Karpas-422 (cell line): Measurements from ENCODE around the gene CA10. TPM values are rescaled to one million over a fixed set of nuclear protein-coding genes. Genes with fewer than 3 reads are reported as not detected.

Experiments used
- DNase-seq: peaks from one replicate; pipeline ENCODE4 v3.0.0-alpha.2; 2015
- H2AFZ ChIP-seq: fragments of 200-600 bp; sonication (generic); 2 replicates; pipeline ENCODE4 v1.6.1; 2014; ENCODE audit warnings: antibody characterized with exemption, low read length, mixed read lengths
- H3K27ac ChIP-seq: fragments of 200-600 bp; sonication (generic); 2 replicates; pipeline ENCODE4 v1.5.1; 2014; ENCODE audit warnings: mild to moderate bottlenecking, low read length, moderate library complexity
- H3K27me3 ChIP-seq: fragments of 200-600 bp; sonication (generic); 2 replicates; pipeline ENCODE4 v1.6.1; 2014; ENCODE audit warnings: low read length, mixed read lengths
- H3K36me3 ChIP-seq: fragments of 200-600 bp; sonication (generic); 2 replicates; pipeline ENCODE4 v1.6.1; 2014; ENCODE audit warnings: low read length, mixed read lengths; ENCODE audit not compliant: insufficient read depth
- H3K4me1 ChIP-seq: fragments of 200-600 bp; sonication (generic); 2 replicates; pipeline ENCODE4 v1.6.1; 2014; ENCODE audit warnings: mild to moderate bottlenecking, low read length, mixed read lengths
- H3K4me2 ChIP-seq: fragments of 200-600 bp; sonication (generic); 2 replicates; pipeline ENCODE4 v1.6.1; 2014; ENCODE audit warnings: low read length, low read depth, mild to moderate bottlenecking; ENCODE audit not compliant: poor library complexity, severe bottlenecking
- H3K4me3 ChIP-seq: fragments of 200-600 bp; sonication (generic); 2 replicates; pipeline ENCODE4 v1.5.1; 2014; ENCODE audit warnings: mild to moderate bottlenecking, antibody characterized with exemption, low read length, mixed read lengths
- H3K79me2 ChIP-seq: fragments of 200-600 bp; sonication (generic); 2 replicates; pipeline ENCODE4 v1.6.1; 2014; ENCODE audit warnings: mild to moderate bottlenecking, low read length, mixed read lengths
- H3K9ac ChIP-seq: fragments of 200-600 bp; sonication (generic); 2 replicates; pipeline ENCODE4 v1.6.0; 2014; ENCODE audit warnings: low read length
- H3K9me2 ChIP-seq: fragments of 200-600 bp; sonication (generic), shearing (Covaris generic); replicated peaks from 2 replicates; pipeline ENCODE4 v1.6.0; 2014; ENCODE audit warnings: mild to moderate bottlenecking, low read length, moderate library complexity; ENCODE audit not compliant: insufficient read depth
- H3K9me3 ChIP-seq: fragments of 300-700, 200-600 bp; sonication (generic); 2 replicates; pipeline ENCODE4 v1.6.1; 2014; ENCODE audit warnings: low read length, mixed read lengths
- H4K20me1 ChIP-seq: fragments of 200-600 bp; sonication (generic); 2 replicates; pipeline ENCODE4 v1.6.1; 2014; ENCODE audit warnings: mild to moderate bottlenecking, antibody characterized with exemption, low read length, low read depth; ENCODE audit not compliant: insufficient read depth
- total RNA-seq: library from RNA; depleted of rRNA; stranded (reverse); fragments of >200 nt; shearing (Covaris generic); gene quantifications from 2 replicates; pipeline ENCODE4 v1.2.3, GENCODE V29; 2014; ENCODE audit warnings: low replicate concordance

The CA10 gene
- total RNA-seq, 1 experiment from 2014 or later, result not detected

GRCh38 chr17:52160136-52160567 lies 1.6 kb upstream of the CA10 start:
- Histone ChIP-seq H3K27ac (no peak overlapping the region), H3K9me2 (no peaks in the 10 kb centered on the region), H3K9me3 (peaks cover 13% of the 10 kb centered on the region; the same call in 1 of the 2 replicates), H3K79me2 (no peaks in the 10 kb centered on the region), H3K9ac (no peak overlapping the region), H3K4me3 (no peak overlapping the region), H3K4me2 (no peak overlapping the region), H3K36me3 (no peaks in the 10 kb centered on the region), H3K27me3 (no peaks in the 10 kb centered on the region), H4K20me1 (no peaks in the 10 kb centered on the region), H3K4me1 (no peaks in the 10 kb centered on the region), H2AFZ (no peak overlapping the region)
- DNase-seq, result no peak

GRCh38 chr17:52159246-52160135 lies 977 bp upstream of the CA10 start:
- Histone ChIP-seq H3K4me3 (no peak overlapping the region), H3K79me2 (no peaks in the 10 kb centered on the region), H3K9me3 (peaks cover 13% of the 10 kb centered on the region; the same call in 1 of the 2 replicates), H4K20me1 (no peaks in the 10 kb centered on the region), H3K36me3 (no peaks in the 10 kb centered on the region), H3K4me1 (no peaks in the 10 kb centered on the region), H2AFZ (no peak overlapping the region), H3K4me2 (no peak overlapping the region), H3K27me3 (no peaks in the 10 kb centered on the region), H3K9ac (no peak overlapping the region), H3K27ac (no peak overlapping the region), H3K9me2 (no peaks in the 10 kb centered on the region)
- no peak for DNase-seq

GRCh38 chr17:52157603-52158449 lies 688 bp downstream of the CA10 start:
- no peak overlapping the region for H3K4me2 ChIP-seq
- H3K9me2 ChIP-seq, result no peaks in the 10 kb centered on the region
- no peaks in the 10 kb centered on the region for H3K36me3 ChIP-seq
- H4K20me1 ChIP-seq, result no peaks in the 10 kb centered on the region
- no peaks in the 10 kb centered on the region for H3K27me3 ChIP-seq
- DNase-seq, result no peak
- no peaks in the 10 kb centered on the region for H3K79me2 ChIP-seq
- H2AFZ ChIP-seq, result no peak overlapping the region
- no peak overlapping the region for H3K27ac ChIP-seq
- H3K4me1 ChIP-seq, result no peaks in the 10 kb centered on the region
- no peak overlapping the region for H3K4me3 ChIP-seq
- peaks cover 13% of the 10 kb centered on the region; the same call in 1 of the 2 replicates for H3K9me3 ChIP-seq
- H3K9ac ChIP-seq, result no peak overlapping the region

DNA sequence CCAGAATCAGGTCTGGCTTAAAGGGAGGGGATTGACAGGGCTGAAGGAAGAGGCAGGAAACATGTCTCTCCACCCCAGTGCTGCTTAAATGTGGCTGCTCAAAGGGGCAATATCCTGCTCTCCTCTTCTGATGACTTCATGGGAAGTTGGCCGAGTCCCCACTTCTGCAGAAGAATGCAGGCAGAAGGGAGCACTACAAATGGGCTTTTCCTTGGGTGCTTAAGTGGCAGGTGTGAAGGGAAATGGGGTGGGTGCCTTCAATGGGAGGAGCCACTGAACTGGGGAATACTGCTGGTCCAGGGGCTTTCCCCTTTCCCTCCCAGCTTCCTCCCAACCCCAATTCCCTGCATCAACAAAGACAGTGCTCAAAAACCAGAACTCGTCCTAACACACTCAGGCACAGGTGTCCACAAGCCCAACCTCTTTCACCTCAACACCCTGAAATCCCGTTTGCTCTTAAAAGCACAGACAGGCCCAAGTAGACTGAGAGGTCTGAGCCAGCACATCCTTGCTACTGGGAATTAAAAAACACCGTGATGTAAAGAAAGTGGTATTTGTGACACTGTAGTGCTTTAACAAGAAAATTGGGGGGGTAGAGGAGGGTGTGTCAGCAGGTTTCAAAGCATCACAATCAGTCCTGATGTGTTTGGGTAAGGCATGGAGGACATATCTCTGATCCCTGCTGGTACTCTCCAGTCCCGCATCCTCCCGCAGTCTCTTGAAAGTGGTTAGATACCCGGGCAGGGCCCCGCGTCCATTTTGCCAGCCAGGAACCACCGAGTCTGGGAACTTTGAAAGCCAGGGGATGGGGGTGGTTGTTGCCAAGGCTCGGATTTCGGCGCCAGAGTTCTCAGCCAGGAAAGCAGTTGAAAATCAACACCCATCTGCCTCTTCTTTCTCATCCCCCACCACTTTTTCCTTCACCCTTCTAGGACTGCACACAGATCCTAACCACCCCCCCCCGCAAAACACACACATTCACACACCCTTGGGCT lies 1.6 kb downstream of the CA10 start:
- DNase-seq, result no peak
- Histone ChIP-seq H3K36me3 (no peaks in the 10 kb centered on the region), H3K27me3 (no peaks in the 10 kb centered on the region), H2AFZ (no peak overlapping the region), H4K20me1 (no peaks in the 10 kb centered on the region), H3K9me2 (no peaks in the 10 kb centered on the region), H3K79me2 (no peaks in the 10 kb centered on the region), H3K4me2 (no peak overlapping the region), H3K27ac (no peak overlapping the region), H3K9ac (no peak overlapping the region), H3K4me3 (no peak overlapping the region), H3K9me3 (peaks cover 14% of the 10 kb centered on the region; the same call in 1 of the 2 replicates), H3K4me1 (no peaks in the 10 kb centered on the region)

DNA sequence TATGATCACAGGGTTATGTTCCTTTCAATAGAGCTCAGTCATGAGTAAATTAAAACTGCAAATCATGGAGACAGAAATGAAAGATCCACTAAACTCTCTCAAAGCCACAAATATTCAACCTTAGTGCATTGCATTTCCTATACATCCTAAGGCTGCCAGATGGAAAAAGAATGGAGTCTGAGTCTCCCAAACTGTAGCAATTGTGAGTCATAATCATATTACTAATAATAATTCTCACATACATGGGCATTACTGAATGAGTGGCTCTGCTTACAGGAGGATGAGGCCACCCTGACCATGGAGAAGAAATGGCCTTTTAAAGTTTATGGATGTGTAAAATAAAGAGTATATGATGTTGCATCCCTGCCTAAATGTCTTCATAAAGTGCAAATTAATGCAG lies 3.2 kb downstream of the CA10 start:
- H3K36me3 ChIP-seq, result no peaks in the 10 kb centered on the region
- H3K4me2 ChIP-seq, result no peak overlapping the region
- no peaks in the 10 kb centered on the region for H3K9me2 ChIP-seq
- H3K79me2 ChIP-seq, result no peaks in the 10 kb centered on the region
- no peaks in the 10 kb centered on the region for H4K20me1 ChIP-seq
- H3K4me3 ChIP-seq, result no peak overlapping the region
- no peaks in the 10 kb centered on the region for H3K4me1 ChIP-seq
- H2AFZ ChIP-seq, result no peak overlapping the region
- no peak for DNase-seq
- H3K9ac ChIP-seq, result no peak overlapping the region
- H3K27me3 ChIP-seq, result no peaks in the 10 kb centered on the region
- peaks cover 17% of the 10 kb centered on the region for H3K9me3 ChIP-seq
- no peak overlapping the region for H3K27ac ChIP-seq

DNA sequence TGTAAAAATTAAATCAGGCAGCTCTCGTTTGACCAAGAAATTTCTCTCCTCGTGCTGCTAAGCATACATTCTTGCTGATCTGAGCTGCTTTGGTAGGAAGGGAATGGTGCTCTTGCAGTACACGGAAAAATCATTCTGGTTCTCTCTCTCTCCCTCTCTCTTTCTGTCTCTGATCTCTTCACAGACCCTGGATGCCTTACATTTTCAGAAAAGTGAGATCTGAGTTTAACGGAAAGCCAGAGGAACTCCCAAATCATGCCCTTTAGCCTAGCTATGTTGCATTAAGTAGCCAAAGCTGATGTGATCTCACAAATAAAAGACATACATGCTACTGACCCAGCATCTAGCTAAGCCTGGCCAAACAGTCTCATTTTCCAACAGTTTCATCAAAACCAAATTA lies 4.0 kb downstream of the CA10 start:
- H4K20me1 ChIP-seq, result no peaks in the 10 kb centered on the region
- no peaks in the 10 kb centered on the region for H3K4me1 ChIP-seq
- no peaks in the 10 kb centered on the region for H3K36me3 ChIP-seq
- H3K9me2 ChIP-seq, result no peaks in the 10 kb centered on the region
- no peaks in the 10 kb centered on the region for H3K79me2 ChIP-seq
- no peaks in the 10 kb centered on the region for H3K27me3 ChIP-seq
- H3K4me3 ChIP-seq, result no peak overlapping the region
- H3K27ac ChIP-seq, result no peak overlapping the region
- H3K9ac ChIP-seq, result no peak overlapping the region
- peaks cover 13% of the 10 kb centered on the region for H3K9me3 ChIP-seq
- DNase-seq, result no peak
- no peak overlapping the region for H2AFZ ChIP-seq
- no peak overlapping the region for H3K4me2 ChIP-seq

GRCh38 chr17:52150935-52151334 lies 7.6 kb downstream of the CA10 start:
- Histone ChIP-seq H3K9ac (no peak overlapping the region), H3K4me3 (no peak overlapping the region), H3K9me2 (no peaks in the 10 kb centered on the region), H3K9me3 (peaks cover 7% of the 10 kb centered on the region; the same call in 1 of the 2 replicates), H2AFZ (no peak overlapping the region), H3K27ac (no peak overlapping the region), H3K4me1 (no peaks in the 10 kb centered on the region), H3K4me2 (no peak overlapping the region), H3K36me3 (no peaks in the 10 kb centered on the region), H3K27me3 (no peaks in the 10 kb centered on the region), H3K79me2 (no peaks in the 10 kb centered on the region), H4K20me1 (no peaks in the 10 kb centered on the region)
- no peak for DNase-seq
